Fibroblast of lung (primary cell): ENCODE results near the gene KLHL17.

Source experiments
- EZH2 ChIP-seq: IDR thresholded peaks from 2 replicates; pipeline ENCODE4 v1.5.1; 2012; ENCODE audit warnings: low read length, control low read depth, mild to moderate bottlenecking; ENCODE audit errors: missing control alignments
- TF ChIP-seq, protein P1 (sequence below), 2 donors: IDR thresholded peaks in 1 of 2; conservative IDR thresholded peaks in 1 of 2; 1 replicate in 1 of 2; 2 replicates in 1 of 2; pipeline ENCODE4 v1.5.1; 2011 to 2012; ENCODE audit warnings: low read length in 2 of 2, control low read depth in 1 of 2, inconsistent platforms in 1 of 2, low read depth in 1 of 2, mild to moderate bottlenecking in 1 of 2

DNA sequence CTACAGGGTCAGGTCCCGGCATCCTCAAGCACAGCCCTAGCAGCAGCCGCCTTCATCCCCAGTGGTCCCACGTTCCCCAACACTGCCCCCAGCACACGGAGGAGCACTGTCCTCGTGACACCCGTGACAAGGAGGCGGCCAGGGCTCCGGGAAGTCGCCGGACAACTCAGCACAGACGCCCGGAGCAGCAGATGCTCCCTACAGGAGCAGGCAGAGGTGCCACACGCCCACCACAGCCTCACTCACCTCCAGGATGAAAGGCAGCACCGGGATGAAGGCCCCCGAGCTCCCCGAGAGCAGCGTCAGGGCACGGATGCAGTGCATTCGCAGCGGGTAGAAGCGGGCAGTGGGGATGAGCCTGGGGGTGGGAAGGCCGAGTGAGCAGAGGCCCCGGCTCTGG lies 9.5 kb upstream of the KLHL17 start:
- TF ChIP-seq, protein P1, sequence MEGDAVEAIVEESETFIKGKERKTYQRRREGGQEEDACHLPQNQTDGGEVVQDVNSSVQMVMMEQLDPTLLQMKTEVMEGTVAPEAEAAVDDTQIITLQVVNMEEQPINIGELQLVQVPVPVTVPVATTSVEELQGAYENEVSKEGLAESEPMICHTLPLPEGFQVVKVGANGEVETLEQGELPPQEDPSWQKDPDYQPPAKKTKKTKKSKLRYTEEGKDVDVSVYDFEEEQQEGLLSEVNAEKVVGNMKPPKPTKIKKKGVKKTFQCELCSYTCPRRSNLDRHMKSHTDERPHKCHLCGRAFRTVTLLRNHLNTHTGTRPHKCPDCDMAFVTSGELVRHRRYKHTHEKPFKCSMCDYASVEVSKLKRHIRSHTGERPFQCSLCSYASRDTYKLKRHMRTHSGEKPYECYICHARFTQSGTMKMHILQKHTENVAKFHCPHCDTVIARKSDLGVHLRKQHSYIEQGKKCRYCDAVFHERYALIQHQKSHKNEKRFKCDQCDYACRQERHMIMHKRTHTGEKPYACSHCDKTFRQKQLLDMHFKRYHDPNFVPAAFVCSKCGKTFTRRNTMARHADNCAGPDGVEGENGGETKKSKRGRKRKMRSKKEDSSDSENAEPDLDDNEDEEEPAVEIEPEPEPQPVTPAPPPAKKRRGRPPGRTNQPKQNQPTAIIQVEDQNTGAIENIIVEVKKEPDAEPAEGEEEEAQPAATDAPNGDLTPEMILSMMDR (conservative IDR thresholded peaks at IDR 0.05 in 1 of 2, IDR thresholded peaks at IDR 0.05 in 1 of 2; ENCODE audit: low read depth in 1 of 2, low read length in 2 of 2) = no peak
- TF ChIP-seq EZH2 = no peak
